ENCODE data around the gene AS3MT. TPM values are rescaled to one million over a fixed set of nuclear protein-coding genes. Genes with fewer than 3 reads are reported as not detected.

Gene AS3MT
- total RNA-seq, 2 donors from 2014 or later = 11.7 to 17.3 TPM

DNA sequence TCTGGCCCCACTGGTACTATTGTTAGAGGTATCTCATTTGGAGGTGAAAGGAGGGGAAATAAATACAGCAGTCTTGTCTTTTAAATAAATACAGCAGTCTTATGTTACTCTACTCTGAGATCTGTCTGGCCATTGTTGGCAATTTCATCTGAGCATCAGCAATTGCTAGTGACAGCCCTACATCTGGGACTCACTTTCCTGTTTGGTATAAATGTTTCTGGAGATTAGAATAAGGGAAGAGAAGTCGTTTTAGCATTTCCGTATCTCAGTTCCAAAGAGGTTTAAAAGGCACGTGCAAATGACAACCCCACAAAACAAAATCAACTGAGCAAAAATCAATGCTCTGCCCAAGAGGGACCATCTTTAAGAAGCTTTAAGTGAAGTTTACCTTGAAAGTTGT, 30.7 kb downstream of the AS3MT start:
- Histone ChIP-seq H3K27me3 (no peaks in the 10 kb centered on the region), H3K27ac (no peak overlapping the region), H3K9me3 (no peaks in the 10 kb centered on the region), H3K4me1 (no peaks in the 10 kb centered on the region), H3K4me3 (no peak overlapping the region), H3K36me3 (no peaks in the 10 kb centered on the region)
- TF ChIP-seq, protein P1, sequence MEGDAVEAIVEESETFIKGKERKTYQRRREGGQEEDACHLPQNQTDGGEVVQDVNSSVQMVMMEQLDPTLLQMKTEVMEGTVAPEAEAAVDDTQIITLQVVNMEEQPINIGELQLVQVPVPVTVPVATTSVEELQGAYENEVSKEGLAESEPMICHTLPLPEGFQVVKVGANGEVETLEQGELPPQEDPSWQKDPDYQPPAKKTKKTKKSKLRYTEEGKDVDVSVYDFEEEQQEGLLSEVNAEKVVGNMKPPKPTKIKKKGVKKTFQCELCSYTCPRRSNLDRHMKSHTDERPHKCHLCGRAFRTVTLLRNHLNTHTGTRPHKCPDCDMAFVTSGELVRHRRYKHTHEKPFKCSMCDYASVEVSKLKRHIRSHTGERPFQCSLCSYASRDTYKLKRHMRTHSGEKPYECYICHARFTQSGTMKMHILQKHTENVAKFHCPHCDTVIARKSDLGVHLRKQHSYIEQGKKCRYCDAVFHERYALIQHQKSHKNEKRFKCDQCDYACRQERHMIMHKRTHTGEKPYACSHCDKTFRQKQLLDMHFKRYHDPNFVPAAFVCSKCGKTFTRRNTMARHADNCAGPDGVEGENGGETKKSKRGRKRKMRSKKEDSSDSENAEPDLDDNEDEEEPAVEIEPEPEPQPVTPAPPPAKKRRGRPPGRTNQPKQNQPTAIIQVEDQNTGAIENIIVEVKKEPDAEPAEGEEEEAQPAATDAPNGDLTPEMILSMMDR (IDR thresholded peaks at IDR 0.05) = no peak
- no peak for DNase-seq (ENCODE audit: low spot score)

DNA sequence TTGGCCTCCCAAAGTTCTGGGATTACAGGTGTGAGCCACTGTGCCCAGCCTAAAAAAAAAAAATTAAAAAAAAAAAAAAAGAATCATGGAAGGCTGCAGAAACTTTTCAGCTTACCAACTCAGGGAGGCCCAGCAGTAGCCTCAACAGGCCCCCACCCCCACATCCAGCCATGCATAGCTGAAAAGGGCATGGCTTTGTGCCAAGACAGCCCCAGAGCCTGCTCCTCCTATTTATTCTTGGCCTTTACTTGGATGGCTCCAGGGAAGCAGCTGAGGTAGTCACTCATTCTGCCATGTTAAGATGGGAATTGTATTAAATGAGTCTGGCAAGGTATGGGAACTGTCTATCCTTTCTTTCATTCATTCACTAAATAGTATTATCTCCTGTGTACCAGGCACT, 35.1 kb downstream of the AS3MT start:
- Histone ChIP-seq H3K4me3 (no peak overlapping the region), H3K27ac (no peak overlapping the region), H3K27me3 (no peaks in the 10 kb centered on the region), H3K9me3 (no peaks in the 10 kb centered on the region), H3K4me1 (no peaks in the 10 kb centered on the region), H3K36me3 (no peaks in the 10 kb centered on the region)
- DNase-seq (ENCODE audit: low spot score) = no peak
- TF ChIP-seq, protein P1 (IDR thresholded peaks at IDR 0.05) = no peak

DNA sequence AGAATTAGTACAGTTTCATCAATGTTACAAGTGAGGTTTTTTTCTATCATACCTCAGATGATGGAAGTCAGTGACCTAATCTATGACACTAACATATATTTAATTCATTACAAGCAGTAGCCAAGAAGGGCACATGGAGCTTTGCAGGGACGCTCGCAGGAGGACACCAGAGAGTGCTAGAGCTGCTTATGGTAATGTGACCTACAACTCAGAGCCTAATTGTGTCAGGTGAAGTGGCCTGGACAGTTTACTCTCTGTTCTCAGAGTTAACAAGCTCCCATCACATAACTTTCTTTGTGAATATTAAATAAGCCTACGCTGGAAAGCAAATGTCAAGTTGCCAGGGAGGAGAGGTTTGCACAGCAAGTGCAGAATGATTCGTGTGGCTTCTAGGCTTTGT, 37.2 kb downstream of the AS3MT start:
- no peak for DNase-seq (ENCODE audit: low spot score)
- TF ChIP-seq, protein P1 (IDR thresholded peaks at IDR 0.05) = no peak
- no peaks in the 10 kb centered on the region for H3K36me3 ChIP-seq
- no peaks in the 10 kb centered on the region for H3K4me1 ChIP-seq
- no peak overlapping the region for H3K27ac ChIP-seq
- no peaks in the 10 kb centered on the region for H3K9me3 ChIP-seq
- no peaks in the 10 kb centered on the region for H3K27me3 ChIP-seq
- H3K4me3 ChIP-seq = no peak overlapping the region

DNA sequence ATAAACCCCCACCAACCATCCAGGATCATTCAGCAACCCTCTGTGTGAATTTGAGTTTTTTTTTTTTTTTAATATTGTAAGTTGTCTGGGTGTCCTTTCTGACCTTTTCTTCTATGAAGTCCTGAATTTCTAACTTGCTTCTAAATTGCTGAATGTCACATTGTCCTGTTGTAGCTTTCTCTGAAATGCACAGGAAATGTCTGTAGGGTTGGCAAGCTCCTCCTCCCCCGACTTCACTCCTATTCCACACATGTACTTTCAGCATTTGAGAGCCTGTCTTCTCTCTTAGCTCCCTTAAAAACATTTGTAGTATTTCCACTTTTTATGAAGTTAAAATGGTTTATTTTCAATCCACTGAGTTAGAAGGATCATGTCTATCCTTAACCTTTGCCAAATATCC, 45.5 kb downstream of the AS3MT start:
- TF ChIP-seq, protein P1 (IDR thresholded peaks at IDR 0.05) = no peak
- Histone ChIP-seq H3K4me3 (no peak overlapping the region), H3K9me3 (no peaks in the 10 kb centered on the region), H3K4me1 (peaks cover 0 to 18% of the 10 kb centered on the region in 2 donors), H3K27ac (no peak overlapping the region), H3K36me3 (no peaks in the 10 kb centered on the region), H3K27me3 (no peaks in the 10 kb centered on the region)
- no peak for DNase-seq (ENCODE audit: low spot score)

DNA sequence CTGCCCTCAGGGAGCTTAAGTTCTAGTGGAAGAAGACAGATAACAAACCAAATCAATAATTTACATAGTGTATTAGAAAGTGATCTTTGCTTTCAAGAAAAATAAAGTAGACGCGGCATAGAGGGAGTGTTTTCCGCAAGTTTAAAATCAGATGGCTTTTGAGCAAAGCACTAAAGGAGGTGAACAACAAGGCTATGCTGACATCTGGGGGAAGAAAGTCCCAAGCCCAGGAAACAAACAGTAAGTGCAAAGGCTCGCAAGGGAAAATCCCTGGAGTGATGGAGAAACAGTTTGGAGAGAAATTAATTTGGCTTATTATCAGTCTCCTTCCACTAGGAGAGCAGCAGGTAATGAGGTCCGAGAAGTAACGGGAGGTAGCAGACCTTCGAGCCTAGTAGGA, 46.9 kb downstream of the AS3MT start:
- Histone ChIP-seq H3K4me1 (peaks cover 0 to 32% of the 10 kb centered on the region in 2 donors), H3K36me3 (no peaks in the 10 kb centered on the region), H3K4me3 (no peak overlapping the region), H3K9me3 (no peaks in the 10 kb centered on the region), H3K27me3 (no peaks in the 10 kb centered on the region), H3K27ac (no peak overlapping the region)
- TF ChIP-seq, protein P1 (IDR thresholded peaks at IDR 0.05) = no peak
- no peak for DNase-seq (ENCODE audit: low spot score)

DNA sequence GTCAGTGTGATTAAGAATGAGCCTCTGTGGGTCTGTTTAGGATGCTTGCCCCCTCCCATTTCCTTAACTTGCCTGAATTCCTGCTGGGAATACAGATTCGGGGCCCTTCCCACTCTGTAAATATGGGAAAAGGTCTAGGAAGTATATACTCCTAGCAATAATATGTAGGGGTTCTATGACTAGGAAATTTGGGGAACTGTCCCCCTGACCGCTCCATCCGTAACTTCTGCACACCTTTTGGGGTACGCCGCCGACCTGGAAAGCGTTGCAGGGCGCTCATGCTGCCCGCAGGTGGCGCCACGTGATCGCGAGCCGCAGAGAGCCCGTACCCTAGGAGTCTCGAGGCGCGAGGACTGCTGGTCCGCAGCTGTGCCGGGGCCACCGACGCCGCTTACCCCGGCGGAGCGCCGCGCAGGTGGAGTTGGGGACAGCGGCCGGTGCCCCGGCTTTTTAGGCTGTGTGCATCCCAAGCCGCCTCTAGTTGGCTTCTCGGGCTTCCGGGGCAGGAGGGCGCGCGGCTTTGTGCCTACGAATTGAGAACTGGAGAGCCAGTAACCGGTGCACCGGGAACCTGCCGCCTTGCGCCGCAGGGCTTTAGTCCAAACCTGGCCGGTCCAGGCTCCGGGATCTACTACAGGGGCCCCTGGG, 48.2 kb downstream of the AS3MT start:
- peak; percentile 85 for DNase-seq (ENCODE audit: low spot score)
- TF ChIP-seq, protein P1 (IDR thresholded peaks at IDR 0.05) = peak; percentile 95 to 98
- H3K36me3 ChIP-seq = no peaks in the 10 kb centered on the region
- H3K27me3 ChIP-seq = no peaks in the 10 kb centered on the region
- peaks cover 0 to 37% of the 10 kb centered on the region in 2 donors for H3K4me1 ChIP-seq
- H3K9me3 ChIP-seq = no peaks in the 10 kb centered on the region
- H3K4me3 ChIP-seq = peak overlapping the region; percentile 90 to 96
- peak overlapping the region; percentile 96 for H3K27ac ChIP-seq

Measured in right atrium auricular region (tissue), 2 donors.